Activated effector memory CD4-positive, alpha-beta T cell treated with Interleukin-2 at 50 U/mL for 16 hours (primary cell): ENCODE results near the gene MATN3.

Source experiments
- DNase-seq: peaks from one replicate; pipeline ENCODE4 v3.0.0-alpha.2; 2020

MATN3 gene

DNA sequence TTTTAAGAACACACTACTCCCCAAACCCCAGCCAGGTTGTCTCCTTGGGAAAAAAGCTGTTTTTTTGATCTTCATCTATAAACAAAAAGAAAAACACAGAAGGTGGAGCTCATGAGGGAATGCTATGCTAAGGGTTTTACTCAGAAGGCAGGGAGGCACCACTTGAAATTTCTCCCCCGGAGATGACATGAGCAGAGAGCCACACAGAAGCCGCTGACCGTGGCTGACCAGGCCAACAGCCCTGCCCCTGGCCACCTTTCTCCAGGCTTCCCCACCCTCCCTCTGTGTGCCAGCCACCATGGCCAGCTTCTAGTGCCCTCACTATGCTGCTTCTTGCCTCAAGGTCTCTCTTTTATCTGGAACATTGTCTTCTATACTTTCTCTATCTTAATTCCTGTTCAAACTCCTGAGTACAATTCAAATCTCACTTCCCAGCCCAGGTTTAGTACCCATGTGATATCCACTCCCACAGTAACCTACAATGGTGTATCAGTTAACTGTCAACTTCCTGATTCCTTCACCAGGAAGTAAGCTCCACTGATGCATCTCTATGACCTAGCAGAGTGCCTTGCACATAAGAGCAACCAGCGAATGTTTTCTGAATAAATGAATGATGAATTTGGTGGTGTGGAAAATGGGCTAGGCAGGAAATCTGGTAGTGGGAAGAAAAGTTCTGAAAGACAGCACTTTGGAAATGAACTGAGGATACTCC, 23.6 kb upstream of the MATN3 start:
- no peak for DNase-seq

GRCh38 chr2:20034821-20035220, 22.4 kb upstream of the MATN3 start:
- DNase-seq = no peak

DNA sequence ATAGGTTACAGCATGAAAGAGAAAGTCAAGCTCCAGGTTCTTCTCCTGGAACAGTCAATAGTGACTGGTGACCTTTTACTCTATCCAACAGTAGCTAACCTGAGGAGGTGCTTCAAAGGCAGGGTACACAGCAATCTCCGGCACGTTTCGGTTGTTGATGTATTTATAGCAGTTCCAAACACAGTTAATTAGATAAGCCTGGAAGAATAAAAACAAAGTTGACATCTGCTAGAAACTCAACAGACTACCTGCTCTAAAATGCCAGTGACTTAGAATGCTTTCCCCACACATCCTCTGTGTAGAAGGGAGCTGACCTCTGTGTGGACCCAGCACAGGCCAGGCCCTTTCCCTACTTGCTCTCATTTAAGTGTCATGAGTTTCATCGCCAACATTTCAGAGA, 21.8 kb upstream of the MATN3 start:
- no peak for DNase-seq

- no peak for DNase-seq
These were observed 20.9 kb upstream of the MATN3 start for GRCh38 chr2:20033322-20033721.

DNA sequence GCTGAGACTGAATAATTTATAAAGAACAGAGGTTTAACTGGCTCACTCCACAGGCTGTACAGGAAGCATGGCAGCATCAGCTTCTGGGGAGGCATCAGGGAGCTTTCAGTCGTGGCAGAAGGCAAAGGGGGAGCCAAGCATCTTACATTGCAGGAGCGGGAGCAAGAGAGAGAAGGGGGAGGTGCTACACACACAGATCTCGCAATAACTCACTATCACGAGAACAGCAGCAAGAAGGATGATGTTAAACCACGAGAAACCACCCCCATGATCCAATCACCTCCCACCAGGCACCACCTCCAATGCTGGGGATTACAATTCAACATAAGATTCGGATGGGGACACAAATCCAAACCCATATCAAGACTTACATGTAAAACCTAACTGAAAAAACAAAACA, 17.8 kb upstream of the MATN3 start:
- no peak for DNase-seq

DNA sequence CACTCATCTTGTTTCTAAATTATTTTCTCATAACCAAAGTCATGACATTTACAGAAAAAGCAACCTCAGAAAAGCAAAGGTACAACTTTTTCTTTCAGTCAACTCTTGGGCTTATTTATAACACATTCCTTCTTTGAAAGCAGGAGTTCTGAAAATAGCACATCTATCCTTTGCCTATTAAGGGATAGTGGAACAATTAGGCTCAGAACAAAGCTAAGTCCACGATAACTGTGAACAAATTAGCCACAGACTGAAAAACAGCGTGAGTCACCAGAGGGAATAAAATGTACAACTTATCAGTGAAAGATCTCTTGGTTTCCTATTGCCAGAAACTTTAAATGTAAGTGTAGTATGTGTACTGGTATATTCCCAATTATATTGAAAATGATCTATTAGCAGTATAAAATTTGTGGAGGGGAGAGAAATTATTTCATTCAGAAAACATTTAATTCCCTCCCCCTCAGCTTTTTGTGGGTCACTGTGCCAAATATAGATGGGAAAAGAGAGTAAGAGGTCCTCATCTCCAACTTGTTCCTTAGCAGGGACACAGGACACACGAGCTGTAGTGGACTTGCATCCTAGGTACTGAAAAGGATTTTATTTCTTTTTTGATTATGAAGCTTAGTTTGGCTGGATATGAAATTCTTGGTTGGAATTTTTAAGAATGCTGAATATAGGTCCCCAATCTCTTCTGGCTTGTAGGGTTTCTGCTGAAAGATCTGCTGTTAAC, 15.4 kb upstream of the MATN3 start:
- DNase-seq = no peak

- DNase-seq = no peak
These were observed 14.8 kb upstream of the MATN3 start for GRCh38 chr2:20027260-20027677.

- no peak for DNase-seq
These were observed 12.8 kb upstream of the MATN3 start for GRCh38 chr2:20025065-20025786.

DNA sequence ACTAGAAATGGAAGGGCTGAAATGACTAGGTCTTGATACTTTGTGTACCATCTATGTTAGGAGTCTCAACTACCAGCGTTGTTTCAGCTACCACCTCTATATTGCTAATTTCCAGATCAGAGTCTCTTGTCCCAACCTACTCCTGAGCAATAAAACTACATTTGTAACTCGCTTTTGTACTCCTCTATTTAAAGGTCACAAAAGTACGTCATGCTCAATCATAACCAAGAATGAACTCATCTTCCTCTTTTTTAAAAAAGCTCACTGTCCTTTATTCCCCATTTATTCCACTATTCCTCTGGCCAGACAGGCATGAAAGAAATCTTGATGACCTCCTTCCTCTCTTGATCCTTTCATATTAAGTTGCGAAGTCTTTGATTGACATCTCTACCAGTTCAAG, 11.2 kb upstream of the MATN3 start:
- DNase-seq = no peak

GRCh38 chr2:20021405-20022009, 9.0 kb upstream of the MATN3 start:
- no peak for DNase-seq

GRCh38 chr2:20019747-20020146, 7.3 kb upstream of the MATN3 start:
- no peak for DNase-seq

GRCh38 chr2:20018601-20019152, 6.2 kb upstream of the MATN3 start:
- DNase-seq = no peak

GRCh38 chr2:20016346-20016745, 3.9 kb upstream of the MATN3 start:
- no peak for DNase-seq

DNA sequence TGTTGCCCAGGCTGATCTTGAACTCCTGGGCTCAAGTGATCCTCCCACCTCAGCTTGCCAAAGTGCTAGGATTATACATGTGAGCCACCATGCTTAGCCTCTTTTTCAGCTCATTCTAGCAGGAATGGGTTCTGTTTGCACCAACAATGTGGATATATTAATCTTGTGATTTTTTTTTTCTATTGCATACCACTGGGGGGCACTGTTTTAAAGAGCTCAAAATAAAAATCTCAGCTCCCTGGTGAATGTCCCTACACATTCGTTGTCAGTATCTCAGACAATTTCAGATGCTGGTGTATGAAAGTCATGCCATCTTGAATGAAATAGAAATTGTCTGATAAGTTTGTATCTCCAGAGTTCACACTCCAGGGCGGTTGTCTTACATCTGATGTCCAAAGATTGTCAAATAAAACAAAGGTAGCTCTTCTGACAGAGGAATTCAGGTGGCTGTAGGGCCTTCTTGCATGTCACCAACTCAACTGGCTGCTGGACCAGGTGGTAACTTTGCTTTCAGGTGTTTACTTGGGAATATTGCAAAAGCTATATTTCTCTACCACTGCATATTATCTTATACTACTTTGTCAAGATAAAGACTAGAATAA, 3.1 kb upstream of the MATN3 start:
- no peak for DNase-seq

GRCh38 chr2:20013126-20013849, 820 bp upstream of the MATN3 start:
- no peak for DNase-seq

DNA sequence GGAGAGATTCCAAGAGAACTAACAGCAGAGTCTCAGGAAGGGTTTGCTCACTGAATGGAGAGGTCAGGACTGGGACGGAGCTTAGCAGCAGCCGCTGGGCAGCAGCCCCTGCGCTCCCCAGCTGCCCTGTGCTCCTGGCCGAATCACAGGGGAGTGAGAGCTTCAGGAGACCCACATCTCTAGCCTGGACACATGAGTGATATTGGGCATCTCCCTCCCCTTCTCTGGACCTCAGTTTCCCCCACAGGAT, 511 bp downstream of the MATN3 start:
- DNase-seq = no peak

- no peak for DNase-seq
These were observed 1.0 kb downstream of the MATN3 start for GRCh38 chr2:20011276-20012031.

- no peak for DNase-seq
These were observed 3.8 kb downstream of the MATN3 start for GRCh38 chr2:20008703-20009102.

DNA sequence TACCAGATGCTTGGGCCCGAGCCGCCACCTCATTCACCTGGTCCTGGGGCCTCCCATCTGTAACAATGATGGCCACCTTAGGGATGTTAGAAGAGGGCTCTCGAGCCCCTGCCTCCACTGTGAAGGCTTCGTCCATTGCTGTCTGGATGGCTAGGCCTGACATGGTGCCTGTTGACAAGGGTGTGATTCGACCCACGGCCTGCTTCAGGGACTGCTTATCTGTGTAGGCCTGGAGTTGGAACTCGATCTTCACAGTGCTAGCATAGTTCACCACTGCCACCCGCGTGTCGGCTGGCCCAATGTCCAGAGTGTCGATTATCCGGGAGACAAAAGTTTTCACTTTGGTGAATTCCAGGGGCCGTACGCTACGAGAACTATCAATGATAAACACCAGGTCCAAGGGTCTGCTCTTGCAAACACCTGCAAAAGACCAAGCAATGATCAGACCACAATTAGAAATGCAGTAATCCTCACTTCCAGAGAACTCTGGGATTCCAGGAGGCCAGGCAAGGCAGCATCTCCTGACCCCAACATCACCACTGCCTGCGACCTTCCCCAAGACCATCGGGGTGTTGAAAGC, 6.5 kb downstream of the MATN3 start:
- no peak for DNase-seq

DNA sequence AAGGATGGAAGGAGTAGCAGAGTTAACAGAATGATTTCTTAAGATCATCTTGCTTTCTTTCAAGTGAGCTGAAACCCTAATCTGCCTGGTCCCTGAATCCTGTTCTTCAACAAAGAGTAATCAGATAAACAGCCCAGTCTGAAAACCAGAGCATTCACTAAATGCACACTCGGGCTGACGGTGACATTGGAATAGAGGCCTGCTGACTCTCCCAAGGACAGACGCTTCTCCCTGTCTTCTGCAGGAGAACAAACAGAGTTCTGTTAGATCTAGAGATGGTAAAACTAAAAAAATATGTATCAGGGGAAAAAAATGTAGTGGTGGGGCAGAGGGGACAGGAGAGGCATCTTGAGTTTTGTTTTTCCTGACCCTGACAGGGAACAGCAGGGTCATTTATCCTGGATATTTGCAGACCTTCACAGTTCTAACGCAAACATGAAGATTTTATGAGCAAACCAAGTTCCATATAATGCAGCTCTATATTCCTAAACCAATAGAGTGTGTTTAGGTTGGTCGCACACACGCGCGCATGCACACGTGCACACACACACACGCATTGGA, 7.3 kb downstream of the MATN3 start:
- DNase-seq = no peak

DNA sequence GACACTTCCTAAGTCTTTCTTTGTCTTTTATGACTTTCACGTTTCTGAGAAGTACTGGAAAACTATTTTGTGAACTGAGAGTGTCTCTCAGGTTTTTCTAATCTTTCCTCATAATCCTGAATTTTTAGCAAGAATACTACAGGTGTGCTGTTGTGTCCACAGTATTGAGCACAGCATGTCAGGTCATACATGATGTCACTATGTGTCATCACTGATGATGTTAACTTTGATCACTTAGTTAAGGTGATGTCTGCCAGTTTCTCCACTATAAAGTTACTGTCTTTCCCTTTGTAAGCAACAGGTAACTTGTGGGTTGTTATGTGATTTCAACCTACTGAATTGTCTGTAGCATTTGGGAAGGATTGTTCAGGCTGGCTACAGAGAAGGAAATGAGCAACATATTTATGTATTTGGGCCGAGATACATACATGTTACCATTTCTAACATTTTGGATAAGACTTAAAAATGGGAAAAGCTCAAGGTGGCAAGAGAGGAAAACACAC, 11.1 kb downstream of the MATN3 start:
- no peak for DNase-seq
